Measurements from ENCODE around the gene TSC1.

GRCh38 chr9:132973166-132973565, 28.8 kb upstream of the TSC1 start:
- TF ChIP-seq CTCF (IDR thresholded peaks at IDR 0.05), result no peak
- TF ChIP-seq POLR2A (IDR thresholded peaks at IDR 0.05), result no peak
- no peak for TF ChIP-seq EP300 (IDR thresholded peaks at IDR 0.05)
- TF ChIP-seq POLR2AphosphoS5 (IDR thresholded peaks at IDR 0.05), result no peak

Data from suprapubic skin (tissue), 4 donors.